Smooth muscle cell (in vitro differentiated cells): ENCODE results near the gene PDSS2. TPM values are rescaled to one million over a fixed set of nuclear protein-coding genes. Genes with fewer than 3 reads are reported as not detected.
A peak's percentile ranks its signal among the peaks of the same experiment; 100 is the strongest.

Source experiments
- DNase-seq: peaks from one replicate; lab custom pipeline; 2025; ENCODE audit not compliant: unreplicated experiment; lab: John Stamatoyannopoulos, UW
- H2AFZ ChIP-seq: fragments of 200-600 bp; sonication (generic); 2 replicates; pipeline ENCODE4 v1.6.0; 2016; ENCODE audit warnings: antibody characterized with exemption, low read depth, mild to moderate bottlenecking
- H3F3A ChIP-seq: fragments of 200-600 bp; sonication (generic); 2 replicates; pipeline ENCODE4 v1.6.0; 2017; ENCODE audit warnings: antibody characterized with exemption, low read depth
- H3K27ac ChIP-seq: fragments of 200-600 bp; sonication (generic); 2 replicates; pipeline ENCODE4 v1.5.1; 2016; ENCODE audit warnings: low read depth, mild to moderate bottlenecking
- H3K27me3 ChIP-seq: fragments of 200-600 bp; sonication (generic); 2 replicates; pipeline ENCODE4 v1.6.1; 2016; ENCODE audit warnings: low read depth, mild to moderate bottlenecking
- H3K36me3 ChIP-seq: fragments of 200-600 bp; sonication (generic); 2 replicates; pipeline ENCODE4 v1.5.1; 2016; ENCODE audit warnings: low read depth
- H3K4me1 ChIP-seq: fragments of 200-600 bp; sonication (generic); 2 replicates; pipeline ENCODE4 v1.5.1; 2016; ENCODE audit warnings: low read depth
- H3K4me2 ChIP-seq: fragments of 200-600 bp; sonication (generic); 2 replicates; pipeline ENCODE4 v1.6.0; 2016; ENCODE audit warnings: mild to moderate bottlenecking
- H3K4me3 ChIP-seq: fragments of 200-600 bp; sonication (generic); 2 replicates; pipeline ENCODE4 v1.5.1; 2016; ENCODE audit warnings: mild to moderate bottlenecking
- H3K79me2 ChIP-seq: fragments of 200-600 bp; sonication (generic); 2 replicates; pipeline ENCODE4 v1.6.0; 2016; ENCODE audit warnings: low read depth, mild to moderate bottlenecking
- H3K9ac ChIP-seq: fragments of 200-600 bp; sonication (generic); 2 replicates; pipeline ENCODE4 v1.6.0; 2016; ENCODE audit warnings: low read depth
- H3K9me3 ChIP-seq: fragments of 200-600 bp; sonication (generic); replicated peaks from 2 replicates; pipeline ENCODE4 v1.5.1; 2016; ENCODE audit warnings: low read depth
- H4K20me1 ChIP-seq: fragments of 200-600 bp; sonication (generic); 2 replicates; pipeline ENCODE4 v1.6.0; 2016; ENCODE audit warnings: low read depth
- WGBS: methylation state at CpG from one replicate; pipeline ENCODE4 v1.1.7; 2016; ENCODE audit warnings: low lambda C conversion rate; 5-methylcytosine and 5-hydroxymethylcytosine counted together
- polyA plus RNA-seq: library from polyadenylated mRNA; unstranded; fragments of >200 nt; fragmentation: Nextera tagmentation; extraction: Ambion mirVana; gene quantifications from 2 replicates; pipeline ENCODE4 v1.2.1, GENCODE V29; 2016
- total RNA-seq: library from RNA; depleted of rRNA; stranded (reverse); fragments of >200 nt; gene quantifications from 2 replicates; pipeline ENCODE4 v1.2.3, GENCODE V29; 2014
- TF ChIP-seq, protein P1 (sequence below): fragments of 200-600 bp; sonication (generic); IDR thresholded peaks from 2 replicates; pipeline ENCODE4 v1.5.1; 2017; ENCODE audit warnings: borderline replicate concordance, mild to moderate bottlenecking, antibody characterized with exemption; ENCODE audit not compliant: insufficient read depth, poor library complexity, severe bottlenecking

PDSS2 gene
- total and polyA plus RNA-seq, 2 experiments from 2014 or later, result 12.8 to 15.5 TPM

GRCh38 chr6:107496892-107497684 is 37.7 kb upstream of the PDSS2 start:
- 98% methylated on average over 1 of the region's 1 CpG for WGBS
- Histone ChIP-seq H3F3A (no peaks in the 10 kb centered on the region), H2AFZ (no peak overlapping the region), H3K27me3 (no peaks in the 10 kb centered on the region), H3K4me2 (no peak overlapping the region), H3K79me2 (peaks cover 4% of the 10 kb centered on the region), H3K9me3 (no peaks in the 10 kb centered on the region), H3K36me3 (no peaks in the 10 kb centered on the region), H4K20me1 (no peaks in the 10 kb centered on the region), H3K4me3 (no peak overlapping the region), H3K4me1 (peaks cover 28% of the 10 kb centered on the region), H3K27ac (no peak overlapping the region), H3K9ac (no peak overlapping the region)
- no peak for DNase-seq
- TF ChIP-seq, protein P1, sequence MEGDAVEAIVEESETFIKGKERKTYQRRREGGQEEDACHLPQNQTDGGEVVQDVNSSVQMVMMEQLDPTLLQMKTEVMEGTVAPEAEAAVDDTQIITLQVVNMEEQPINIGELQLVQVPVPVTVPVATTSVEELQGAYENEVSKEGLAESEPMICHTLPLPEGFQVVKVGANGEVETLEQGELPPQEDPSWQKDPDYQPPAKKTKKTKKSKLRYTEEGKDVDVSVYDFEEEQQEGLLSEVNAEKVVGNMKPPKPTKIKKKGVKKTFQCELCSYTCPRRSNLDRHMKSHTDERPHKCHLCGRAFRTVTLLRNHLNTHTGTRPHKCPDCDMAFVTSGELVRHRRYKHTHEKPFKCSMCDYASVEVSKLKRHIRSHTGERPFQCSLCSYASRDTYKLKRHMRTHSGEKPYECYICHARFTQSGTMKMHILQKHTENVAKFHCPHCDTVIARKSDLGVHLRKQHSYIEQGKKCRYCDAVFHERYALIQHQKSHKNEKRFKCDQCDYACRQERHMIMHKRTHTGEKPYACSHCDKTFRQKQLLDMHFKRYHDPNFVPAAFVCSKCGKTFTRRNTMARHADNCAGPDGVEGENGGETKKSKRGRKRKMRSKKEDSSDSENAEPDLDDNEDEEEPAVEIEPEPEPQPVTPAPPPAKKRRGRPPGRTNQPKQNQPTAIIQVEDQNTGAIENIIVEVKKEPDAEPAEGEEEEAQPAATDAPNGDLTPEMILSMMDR, result no peak

DNA sequence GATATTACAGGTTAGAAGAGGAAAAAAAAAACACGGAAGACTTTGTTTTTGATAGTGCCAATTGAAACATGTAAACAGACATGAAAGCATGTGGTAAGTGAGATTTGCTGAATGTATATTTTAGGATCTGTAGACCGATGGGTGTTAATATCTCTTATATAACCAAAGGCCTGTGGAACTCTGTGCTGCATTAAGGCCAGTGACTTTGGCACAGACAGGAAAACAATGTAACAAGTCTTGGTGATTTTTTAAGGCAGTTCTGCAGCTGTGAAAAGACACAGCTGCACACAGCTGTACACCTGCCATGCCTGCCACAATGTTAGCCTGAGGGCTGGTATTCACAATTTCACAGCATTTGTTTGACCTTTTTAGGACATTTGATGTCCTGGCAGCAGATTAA is 36.6 kb upstream of the PDSS2 start:
- no peaks in the 10 kb centered on the region for H3K27me3 ChIP-seq
- TF ChIP-seq, protein P1, result no peak
- no peaks in the 10 kb centered on the region for H4K20me1 ChIP-seq
- H3K79me2 ChIP-seq, result peaks cover 4% of the 10 kb centered on the region
- H3F3A ChIP-seq, result no peaks in the 10 kb centered on the region
- no peak overlapping the region for H3K27ac ChIP-seq
- H3K9me3 ChIP-seq, result no peaks in the 10 kb centered on the region
- WGBS, result 74% methylated on average over 2 of the region's 2 CpGs
- no peak overlapping the region for H2AFZ ChIP-seq
- DNase-seq, result no peak
- no peaks in the 10 kb centered on the region for H3K36me3 ChIP-seq
- no peak overlapping the region for H3K4me3 ChIP-seq
- no peak overlapping the region for H3K4me2 ChIP-seq
- H3K4me1 ChIP-seq, result peaks cover 28% of the 10 kb centered on the region
- no peak overlapping the region for H3K9ac ChIP-seq

- TF ChIP-seq, protein P1, result no peak
- peaks cover 4% of the 10 kb centered on the region for H3K79me2 ChIP-seq
- H3K4me3 ChIP-seq, result no peak overlapping the region
- no peaks in the 10 kb centered on the region for H3K9me3 ChIP-seq
- peak overlapping the region; percentile 42 for H2AFZ ChIP-seq
- WGBS, result 69% methylated on average over 7 of the region's 7 CpGs
- no peak overlapping the region for H3K9ac ChIP-seq
- no peak for DNase-seq
- H3K4me1 ChIP-seq, result peaks cover 28% of the 10 kb centered on the region
- H3K27me3 ChIP-seq, result peaks cover 6% of the 10 kb centered on the region
- no peaks in the 10 kb centered on the region for H3K36me3 ChIP-seq
- no peak overlapping the region for H3K27ac ChIP-seq
- peak overlapping the region; percentile 39 for H3K4me2 ChIP-seq
- no peaks in the 10 kb centered on the region for H4K20me1 ChIP-seq
- no peaks in the 10 kb centered on the region for H3F3A ChIP-seq
These were observed 35.9 kb upstream of the PDSS2 start for GRCh38 chr6:107495196-107495643.
